GM18870 (cell line): Measurements from ENCODE around the gene MRAP2.
"Not testable (repeated sequence)": the region's sequence is repeated elsewhere in the genome, so short reads cannot be mapped to it uniquely, and the experiment has no call there.

Experiments used
- ATAC-seq: cut with Tn5 transposase; IDR thresholded peaks from one replicate; pipeline ENCODE4 v1.9.1; 2021; ENCODE audit warnings: moderate library complexity; ENCODE audit not compliant: unreplicated experiment

MRAP2 gene

DNA sequence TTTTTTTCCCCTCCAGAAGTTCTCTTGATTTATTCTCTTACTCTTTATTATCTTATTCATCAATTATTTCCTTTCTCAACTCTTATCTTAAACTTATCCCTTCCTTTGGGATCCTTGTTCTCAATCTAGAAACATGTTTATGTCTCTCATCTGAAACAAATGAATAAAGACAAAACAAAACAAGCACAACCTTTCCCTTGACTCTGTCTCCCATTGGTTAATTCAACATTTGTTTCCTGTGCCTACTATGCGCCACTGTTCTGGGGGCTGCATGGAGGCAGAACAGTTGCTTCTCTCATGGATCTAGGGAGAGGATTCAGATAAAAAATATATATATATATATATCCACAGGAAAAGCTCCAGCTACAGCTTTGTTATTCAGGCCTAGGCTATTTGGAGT is 5.2 kb upstream of the MRAP2 start:
- no peak for ATAC-seq

DNA sequence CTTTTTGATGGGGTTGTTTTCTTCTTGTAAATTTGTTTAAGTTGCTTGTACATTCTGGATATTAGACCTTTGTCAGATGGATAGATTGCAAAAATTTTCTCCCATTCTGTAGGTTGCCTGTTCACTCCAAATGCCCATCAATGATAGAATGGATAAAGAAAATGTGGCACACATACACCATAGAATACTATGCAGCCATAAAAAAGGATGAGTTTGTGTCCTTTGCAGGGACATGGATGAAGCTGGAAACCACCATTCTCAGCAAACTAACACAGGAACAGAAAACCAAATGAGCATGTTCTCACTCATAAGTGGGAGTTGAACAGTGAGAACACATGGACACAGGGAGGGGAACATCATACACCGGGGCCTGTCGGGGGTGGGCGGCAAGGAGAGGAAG is 1.6 kb upstream of the MRAP2 start:
- not testable (repeated sequence) for ATAC-seq

DNA sequence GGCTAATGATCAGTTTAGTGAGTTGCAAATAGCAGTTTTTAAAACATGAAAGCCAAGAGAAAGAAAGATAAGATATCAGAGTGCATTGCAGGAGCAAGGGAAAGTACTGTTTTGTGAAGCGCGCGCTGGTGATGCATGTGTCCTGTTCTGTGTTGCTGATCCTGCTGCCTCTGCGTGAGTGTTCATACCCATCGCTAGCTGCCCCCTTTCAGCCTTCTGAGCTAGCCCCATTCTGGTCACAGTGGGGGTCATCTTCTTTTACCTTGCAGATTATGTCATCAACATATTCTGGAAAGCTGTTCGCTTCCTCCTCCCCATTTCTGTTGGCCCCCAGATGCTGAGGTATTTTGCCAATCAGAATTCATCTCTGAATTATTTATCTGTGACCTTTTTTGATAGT is 1.9 kb downstream of the MRAP2 start:
- no peak for ATAC-seq

DNA sequence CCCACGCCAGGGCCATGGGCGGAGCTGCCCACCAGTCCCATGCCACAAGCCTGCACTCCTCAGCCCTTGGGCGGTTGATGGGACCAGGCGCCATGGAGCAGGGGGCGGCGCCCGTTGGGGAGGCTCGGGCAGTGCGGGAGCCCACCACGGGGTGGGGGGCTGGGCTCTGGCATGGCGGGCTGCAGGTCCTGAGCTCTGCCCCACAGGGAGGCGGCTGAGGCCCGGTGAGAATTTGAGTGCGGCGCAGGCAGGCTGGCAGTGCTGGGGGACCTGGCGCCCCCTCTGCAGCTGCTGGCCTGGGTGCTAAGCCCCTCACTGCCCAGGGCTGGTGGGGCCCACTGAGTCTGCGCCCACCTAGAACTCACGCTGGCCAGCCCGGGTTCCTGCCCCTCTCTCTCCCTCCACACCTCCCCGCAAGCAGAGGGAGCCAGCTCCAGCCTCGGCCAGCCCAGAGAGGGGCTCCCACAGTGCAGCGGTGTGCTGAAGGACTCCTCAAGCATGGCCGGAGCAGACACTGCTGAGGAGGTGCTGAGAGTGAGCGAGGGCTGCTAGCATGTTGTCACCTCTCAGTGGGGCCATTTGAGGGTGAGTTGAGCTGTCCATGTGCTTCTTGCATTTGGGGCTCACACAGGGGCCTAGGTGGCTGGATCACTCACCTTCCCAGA is 4.0 kb downstream of the MRAP2 start:
- no peak for ATAC-seq

DNA sequence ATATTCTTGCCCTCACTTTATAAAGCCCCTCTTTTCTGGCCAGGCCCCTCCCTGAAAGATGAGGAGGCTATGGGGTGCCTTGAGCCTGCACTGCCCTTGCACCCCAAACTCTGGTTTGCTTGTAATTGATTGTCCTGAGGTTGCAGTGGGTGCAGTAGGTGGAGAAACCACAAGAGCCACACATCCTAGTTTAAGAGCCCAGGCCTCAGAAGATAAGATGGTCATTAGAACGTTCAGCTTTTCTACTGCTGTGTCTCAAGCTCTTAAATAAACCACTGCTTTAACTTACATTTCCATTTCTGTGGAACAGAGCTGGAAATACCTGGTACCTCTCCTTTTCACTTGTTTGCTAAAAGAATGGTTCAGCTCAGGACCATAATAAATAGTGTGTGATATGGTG is 9.0 kb downstream of the MRAP2 start:
- no peak for ATAC-seq

DNA sequence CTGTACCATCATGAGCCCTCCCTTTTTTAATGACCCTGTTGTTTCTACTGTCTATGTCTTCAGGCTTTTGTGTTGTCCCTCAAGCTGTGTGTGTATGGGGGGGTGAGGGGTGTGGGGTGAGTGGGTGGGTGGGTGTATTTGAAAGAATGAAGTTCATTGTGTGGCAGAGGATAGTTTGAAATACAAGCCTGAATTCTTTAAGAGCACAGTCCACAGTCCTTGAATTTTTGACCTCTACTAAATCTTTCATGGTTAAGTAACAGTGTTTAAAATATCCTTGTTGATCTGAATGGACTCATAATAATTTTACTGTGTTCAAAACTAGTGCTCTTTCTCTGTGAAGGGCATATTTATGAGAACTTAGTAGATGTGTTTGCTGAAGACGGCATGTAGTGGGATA is 10.0 kb downstream of the MRAP2 start:
- no peak for ATAC-seq

DNA sequence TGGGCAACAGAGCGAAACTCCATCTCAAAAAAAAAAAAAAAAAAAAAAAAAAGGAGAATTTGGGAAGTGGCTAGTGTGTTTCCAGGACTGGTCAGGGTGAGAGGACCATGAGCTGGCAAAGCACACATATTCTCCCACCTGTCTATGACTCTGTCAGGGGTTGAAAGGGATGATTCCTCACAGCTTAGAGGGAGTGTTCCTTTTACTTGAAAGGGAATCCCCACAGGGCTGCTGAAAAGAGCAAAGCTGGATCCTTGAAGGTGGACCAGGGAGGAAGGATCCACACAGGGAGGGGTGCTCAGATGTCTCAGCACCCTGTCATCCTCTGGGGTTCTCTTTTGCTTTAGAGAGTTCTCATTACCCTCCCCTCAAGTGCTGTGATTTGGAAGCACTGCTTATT is 13.2 kb downstream of the MRAP2 start:
- ATAC-seq = no peak

DNA sequence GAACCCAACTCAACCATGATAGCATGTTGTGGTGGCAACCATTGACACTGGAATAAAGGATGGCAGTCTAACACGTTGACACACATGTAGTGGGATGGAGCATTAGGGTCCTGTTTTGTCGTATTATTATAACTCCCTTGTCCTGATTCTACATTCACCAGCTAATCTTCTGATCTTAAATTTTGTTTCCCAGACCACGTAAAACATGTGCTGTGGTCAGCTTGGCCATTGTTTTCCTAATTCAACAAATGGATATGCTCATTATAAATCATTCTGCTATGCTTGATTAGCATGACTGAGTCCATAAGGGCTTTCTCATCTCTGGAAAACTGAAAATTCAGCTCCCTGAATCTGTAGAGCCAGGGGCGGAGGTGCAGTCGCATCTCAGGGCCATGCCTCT is 15.0 kb downstream of the MRAP2 start:
- ATAC-seq = no peak

DNA sequence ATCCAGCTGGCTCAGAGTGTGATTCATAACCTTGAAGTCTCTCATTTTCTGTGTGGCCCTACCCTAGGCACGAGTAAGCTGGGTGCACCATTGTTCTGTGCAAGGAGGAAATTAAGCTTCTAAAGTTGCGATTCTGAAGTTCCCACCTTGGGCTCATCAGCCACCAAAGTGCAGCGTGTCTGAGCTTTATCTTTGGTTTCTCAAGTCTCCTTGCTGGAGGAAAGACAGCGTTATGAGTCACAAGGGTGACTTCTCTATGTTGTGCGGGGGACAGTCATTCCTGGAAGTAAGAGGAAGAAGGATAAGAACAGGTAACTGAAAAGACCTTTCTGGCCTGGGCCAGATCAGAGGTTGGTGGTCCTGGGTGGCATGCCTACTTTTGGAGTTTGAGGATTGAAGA is 16.8 kb downstream of the MRAP2 start:
- no peak for ATAC-seq

DNA sequence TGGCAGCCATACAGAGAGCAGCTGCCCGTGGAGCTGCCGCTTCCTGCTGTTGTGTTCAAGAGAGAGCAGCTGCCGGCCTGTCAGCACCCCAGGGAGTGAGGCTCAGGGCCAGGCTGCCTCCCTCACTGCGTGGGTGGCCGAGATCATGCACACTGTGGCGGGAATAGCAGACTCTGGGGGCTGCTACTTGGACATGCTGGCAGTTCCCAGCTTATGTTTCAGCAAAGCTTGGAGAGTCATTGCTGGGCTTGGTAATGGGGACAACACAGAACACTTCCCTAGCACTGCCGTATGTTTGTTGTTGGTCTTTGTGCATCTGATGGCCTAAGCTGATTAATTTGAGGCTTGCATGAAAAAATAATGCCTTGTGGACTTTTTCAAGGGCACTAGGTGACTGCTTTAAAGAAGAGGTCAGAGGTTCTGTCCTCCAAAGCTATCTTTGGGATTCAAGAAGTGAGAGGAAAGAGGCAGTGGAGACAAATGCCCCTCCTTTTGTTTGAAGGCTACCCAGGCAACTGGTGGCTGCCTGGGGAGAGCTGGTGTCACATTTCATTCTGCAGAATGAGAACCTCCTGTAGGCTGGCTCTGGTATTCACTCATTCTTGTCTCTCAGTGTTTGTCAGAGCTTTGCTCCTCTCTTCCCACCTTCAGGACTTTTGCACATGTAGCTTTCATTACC is 18.8 kb downstream of the MRAP2 start:
- no peak for ATAC-seq

DNA sequence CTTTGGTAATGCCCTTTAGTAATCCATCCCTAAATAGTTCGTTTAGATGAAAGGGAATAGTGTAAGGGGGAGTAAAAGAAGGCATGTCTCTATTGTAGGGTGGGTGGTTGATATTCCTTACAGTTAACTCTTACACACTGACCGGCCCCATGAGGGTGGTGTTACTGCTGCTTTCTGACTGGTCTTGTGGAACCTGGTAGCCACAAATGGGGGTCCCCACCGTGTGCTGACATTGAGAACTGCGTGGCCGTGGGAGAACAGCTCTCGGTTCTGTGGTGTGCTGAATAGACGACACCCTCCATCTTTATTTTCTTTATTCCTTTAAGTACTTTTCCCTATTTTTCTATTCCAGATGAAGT is 19.3 kb downstream of the MRAP2 start:
- no peak for ATAC-seq

DNA sequence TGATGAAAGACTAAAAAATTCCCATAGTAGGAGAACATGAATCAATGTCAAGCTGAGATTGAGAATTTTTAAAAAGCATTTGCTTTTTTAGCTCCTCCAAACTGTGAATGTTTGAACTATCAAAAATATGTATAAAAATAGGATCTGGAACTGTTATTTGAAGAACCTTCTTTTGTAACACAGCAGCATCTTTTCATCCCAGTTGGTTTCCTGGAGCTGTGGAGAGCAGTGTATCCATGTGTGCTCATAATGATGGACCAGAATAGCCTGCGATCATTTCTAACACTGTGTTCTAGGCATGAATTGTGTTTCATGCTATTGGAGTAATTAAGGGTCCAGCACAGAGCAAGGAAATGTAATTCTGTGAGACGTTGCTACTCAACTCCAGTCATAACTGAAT is 22.1 kb downstream of the MRAP2 start:
- ATAC-seq = no peak

DNA sequence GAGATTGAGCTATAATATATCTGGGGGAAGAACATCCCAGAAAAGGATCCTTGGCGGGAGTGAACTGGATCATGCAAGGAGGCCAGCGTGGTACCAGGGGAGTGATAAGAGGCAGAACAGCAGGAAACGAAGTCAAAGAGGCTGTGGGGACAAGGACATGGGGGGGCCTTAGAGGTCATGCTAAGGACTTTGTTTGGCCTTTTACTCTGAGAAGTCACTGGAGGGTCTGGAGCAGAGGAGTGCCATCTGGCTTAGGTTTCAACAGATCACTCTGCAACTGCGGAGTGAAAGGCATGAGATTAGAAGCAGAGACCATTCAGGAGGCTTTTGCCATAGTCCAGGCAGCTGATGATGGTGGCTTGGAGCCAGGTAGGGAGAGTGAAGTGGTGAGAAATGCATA is 24.3 kb downstream of the MRAP2 start:
- ATAC-seq = no peak

DNA sequence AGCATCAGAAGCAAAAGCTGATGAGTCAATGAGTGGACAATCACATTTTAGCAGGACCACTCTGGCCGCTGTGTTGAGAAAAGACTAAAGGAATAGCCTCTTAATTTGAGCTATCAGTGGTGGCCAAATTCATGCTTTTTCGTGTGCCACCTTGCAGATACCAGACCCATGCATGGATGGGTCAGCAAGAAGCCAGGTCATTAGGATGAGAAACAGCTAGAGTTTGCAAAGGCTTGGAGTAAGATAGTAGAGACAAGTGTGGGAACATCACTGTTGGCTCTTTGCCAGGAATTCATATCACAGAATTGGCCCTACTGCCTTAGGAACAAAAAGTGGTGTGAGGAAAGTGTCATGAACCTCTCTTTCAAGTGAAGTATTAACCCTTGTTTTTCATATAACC is 25.5 kb downstream of the MRAP2 start:
- ATAC-seq = no peak

DNA sequence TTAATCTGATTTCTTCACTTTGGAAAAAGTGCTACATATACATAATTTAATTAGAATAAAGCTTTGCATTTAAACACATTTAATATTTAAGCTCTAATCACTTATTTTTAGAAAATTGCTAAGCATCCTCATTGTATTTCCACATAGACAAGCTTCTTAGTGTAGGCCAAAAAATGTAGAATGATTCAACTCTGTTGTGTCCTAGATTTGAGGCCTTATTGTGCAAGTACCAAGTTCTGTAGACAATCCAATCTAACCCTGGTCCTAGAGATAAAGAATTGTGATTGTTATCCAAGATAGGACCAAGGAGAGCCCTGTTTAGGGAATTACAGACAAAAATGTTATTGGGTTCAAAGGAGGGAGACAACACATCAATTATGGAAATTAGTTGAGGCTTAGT is 27.6 kb downstream of the MRAP2 start:
- no peak for ATAC-seq

DNA sequence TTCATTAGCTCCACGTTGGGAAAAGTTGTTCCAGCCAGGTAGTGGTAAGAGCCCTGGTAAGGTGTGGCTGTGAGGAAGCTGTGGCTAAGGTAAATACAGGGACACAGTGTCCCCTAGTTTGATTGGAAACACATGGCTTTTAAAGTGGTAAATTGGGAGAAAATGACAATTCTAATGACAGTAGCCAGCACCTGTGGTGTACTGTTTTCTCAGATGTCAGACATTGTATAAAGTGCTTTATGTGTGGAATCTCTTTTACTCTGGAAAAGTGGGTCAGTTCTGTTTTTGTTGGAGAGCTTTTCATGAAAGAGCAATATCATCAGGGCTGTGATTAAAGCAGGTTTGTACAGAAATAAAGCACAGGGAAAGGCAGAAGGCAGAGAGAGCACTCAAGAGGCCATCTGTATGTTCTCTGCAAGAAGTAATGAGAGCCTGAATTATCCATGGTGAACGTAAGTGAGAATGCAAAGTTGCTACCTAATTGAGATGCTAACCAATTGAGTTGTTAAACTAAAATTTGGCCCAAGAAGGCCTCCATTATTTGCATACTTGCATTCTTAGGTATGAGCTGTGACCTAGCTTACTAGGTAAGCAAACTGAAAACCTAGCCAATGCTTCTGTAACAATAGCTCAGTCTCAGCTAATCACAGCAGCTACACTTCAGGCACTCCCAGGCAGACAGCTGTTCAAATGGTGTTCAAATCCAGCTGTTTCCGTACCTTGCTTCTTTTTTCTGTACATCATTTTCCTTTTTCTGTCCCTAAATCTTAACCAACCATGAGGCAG is 28.2 kb downstream of the MRAP2 start:
- ATAC-seq = no peak

DNA sequence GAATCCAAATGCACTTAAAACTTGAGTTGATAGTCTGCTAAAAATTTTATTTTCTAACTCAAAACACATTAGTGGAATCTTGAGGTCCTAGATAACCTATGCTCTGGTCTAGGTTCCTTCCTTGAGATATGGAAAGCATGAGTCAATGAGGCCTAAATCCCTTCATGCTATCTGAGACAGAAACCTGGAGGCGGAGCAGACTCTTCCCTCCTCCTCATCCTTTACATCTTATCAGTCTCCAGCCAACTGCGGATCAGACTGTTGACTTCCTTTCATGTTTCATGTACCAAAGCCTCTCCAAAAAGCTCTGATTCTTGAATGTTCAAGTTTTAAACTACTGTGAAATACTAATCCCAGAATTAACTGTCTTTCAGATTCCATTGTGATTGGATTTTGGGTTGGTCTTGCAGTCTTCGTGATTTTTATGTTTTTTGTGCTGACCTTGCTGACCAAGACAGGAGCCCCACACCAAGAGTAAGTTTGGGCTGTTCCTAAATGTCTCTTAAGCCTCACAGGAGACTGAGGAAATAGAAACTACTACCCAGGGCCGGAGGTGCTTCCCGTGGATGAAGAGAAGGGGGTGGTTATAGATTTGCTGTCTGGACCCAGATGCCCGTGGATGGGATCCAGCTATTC is 29.1 kb downstream of the MRAP2 start:
- no peak for ATAC-seq

DNA sequence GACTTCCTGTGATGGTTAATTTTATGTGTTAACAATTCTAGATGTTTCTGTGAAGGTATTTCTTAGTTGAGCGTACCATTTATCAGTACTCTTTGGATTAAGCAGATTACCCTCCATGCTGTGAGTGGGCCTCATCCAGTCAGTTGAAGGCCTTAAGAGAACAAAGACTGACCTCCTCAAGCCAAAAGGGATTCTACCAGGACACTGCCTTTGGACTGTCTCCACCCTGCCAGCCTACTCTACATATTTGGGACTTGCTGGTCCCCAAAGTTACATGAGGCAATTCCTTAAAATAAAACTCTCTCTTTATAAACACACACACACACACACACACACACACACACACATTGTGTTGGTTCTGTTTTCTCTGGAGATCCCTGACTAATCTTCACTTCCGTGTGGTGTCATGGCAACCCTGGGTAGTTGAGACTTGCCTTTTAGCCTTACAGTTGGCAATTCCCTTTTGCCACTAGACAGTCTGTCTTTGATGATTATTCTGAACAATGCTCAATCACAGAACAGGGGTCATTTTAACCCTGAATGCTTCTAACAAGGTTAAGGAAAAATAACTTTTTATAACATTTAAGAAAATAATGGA is 32.2 kb downstream of the MRAP2 start:
- no peak for ATAC-seq

DNA sequence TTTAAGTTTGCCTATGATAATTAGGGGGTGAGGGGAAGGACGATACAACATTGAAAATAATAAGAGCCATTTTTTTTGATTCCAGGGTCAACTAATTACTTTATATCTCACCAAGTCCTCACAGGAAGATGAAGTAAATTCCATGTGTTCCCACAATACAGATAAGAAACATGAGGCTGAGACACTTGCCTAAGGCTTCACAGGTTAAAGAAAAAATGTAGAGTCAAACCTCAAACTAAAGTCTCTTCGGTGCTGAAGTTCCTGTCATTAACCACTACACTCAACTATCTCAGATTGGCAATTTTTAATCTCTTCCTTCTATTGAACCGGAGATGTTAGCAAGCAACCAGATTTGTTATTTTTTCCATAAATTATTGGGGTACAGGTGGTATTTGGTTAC is 33.0 kb downstream of the MRAP2 start:
- ATAC-seq = no peak

DNA sequence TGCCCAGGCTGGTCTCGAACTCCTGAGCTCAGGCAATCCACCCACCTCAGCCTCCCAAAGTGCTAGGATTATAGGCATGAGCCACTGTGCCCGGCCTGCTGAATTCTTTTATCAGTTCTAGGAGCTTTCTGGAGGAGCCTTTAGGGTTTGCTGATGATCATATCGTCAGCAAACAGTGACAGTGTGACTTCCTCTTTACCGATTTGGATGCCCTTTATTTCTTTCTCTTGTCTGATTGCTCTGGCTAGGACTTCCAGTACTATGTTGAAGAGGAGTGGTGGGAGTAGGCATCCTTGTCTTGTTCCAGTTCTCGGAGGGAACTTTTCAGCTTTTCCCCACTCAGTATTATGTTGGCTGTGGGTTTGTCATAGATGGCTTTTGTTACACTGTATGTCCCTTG is 35.3 kb downstream of the MRAP2 start:
- ATAC-seq = not testable (repeated sequence)

DNA sequence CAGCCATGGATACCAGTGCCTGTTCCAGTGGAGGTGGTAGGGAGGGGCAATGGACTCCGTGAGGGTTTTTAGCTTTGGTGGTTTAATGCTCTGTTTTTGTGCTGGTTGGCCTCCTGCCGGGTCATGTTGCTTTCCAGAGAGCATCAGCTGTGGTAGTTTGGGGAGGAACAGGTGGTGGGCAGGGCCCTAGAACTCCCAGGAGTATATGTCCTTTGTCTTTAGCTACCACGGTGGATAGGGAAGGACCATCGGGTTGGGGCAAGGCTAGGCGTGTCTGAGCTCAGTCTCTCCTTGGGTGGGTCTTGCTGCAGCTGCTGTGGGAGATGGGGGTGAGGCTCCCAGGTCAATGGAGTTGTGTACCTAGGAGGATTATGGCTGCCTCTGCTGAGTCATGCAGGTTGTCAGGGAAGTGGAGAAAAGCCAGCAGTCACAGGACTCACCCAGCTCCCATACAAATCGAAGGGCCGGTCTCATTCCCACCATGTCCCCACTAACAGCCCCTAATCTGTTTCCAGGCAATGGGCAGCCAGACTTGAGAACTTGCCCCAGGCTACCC is 38.9 kb downstream of the MRAP2 start:
- ATAC-seq = no peak
